Astrocyte (in vitro differentiated cells and primary cell): Measurements from ENCODE around the gene UVRAG. TPM values are rescaled to one million over a fixed set of nuclear protein-coding genes. Genes with fewer than 3 reads are reported as not detected.

Experiments used
- DNase-seq: peaks from one replicate; pipeline ENCODE4 v3.0.0-alpha.2; 2010; ENCODE audit warnings: low read depth
- FAIRE-seq: peaks from 2 replicates; lab custom pipeline; 2011; peaks lifted over from hg19 to GRCh38; lab: Jason Lieb, UNC
- H2AFZ ChIP-seq: 2 replicates; pipeline ENCODE4 v1.6.0; 2012; ENCODE audit warnings: low read depth, low read length, inconsistent platforms
- H3K27ac ChIP-seq: 2 replicates; pipeline ENCODE4 v1.5.1; 2011; ENCODE audit warnings: low read depth, low read length, inconsistent platforms
- H3K27me3 ChIP-seq: 2 replicates; pipeline ENCODE4 v1.6.0; 2011; ENCODE audit warnings: low read length, inconsistent platforms; ENCODE audit not compliant: insufficient read depth
- H3K36me3 ChIP-seq: 2 replicates; pipeline ENCODE4 v1.5.1; 2011; ENCODE audit warnings: low read length, inconsistent platforms; ENCODE audit not compliant: insufficient read depth
- H3K4me1 ChIP-seq: 2 replicates; pipeline ENCODE4 v1.5.1; 2011; ENCODE audit warnings: low read length, inconsistent platforms; ENCODE audit not compliant: insufficient read depth
- H3K4me2 ChIP-seq: 2 replicates; pipeline ENCODE4 v1.6.0; 2012; ENCODE audit warnings: low read length, inconsistent platforms
- H3K4me3 ChIP-seq: 2 replicates; pipeline ENCODE4 v1.5.1; 2011; ENCODE audit warnings: low read depth, mild to moderate bottlenecking, low read length, inconsistent platforms; ENCODE audit not compliant: insufficient read depth
- H3K79me2 ChIP-seq: 2 replicates; pipeline ENCODE4 v1.6.0; 2012; ENCODE audit warnings: mild to moderate bottlenecking, low read length, inconsistent platforms; ENCODE audit not compliant: insufficient read depth
- H3K9ac ChIP-seq: 2 replicates; pipeline ENCODE4 v1.6.0; 2012; ENCODE audit warnings: mild to moderate bottlenecking, low read length, inconsistent platforms
- H3K9me3 ChIP-seq: 2 replicates; pipeline ENCODE4 v1.5.1; 2012; ENCODE audit warnings: low read depth, mild to moderate bottlenecking, low read length, inconsistent platforms; ENCODE audit not compliant: insufficient read depth
- H4K20me1 ChIP-seq: 2 replicates; pipeline ENCODE4 v1.6.0; 2012; ENCODE audit warnings: low read length, inconsistent platforms; ENCODE audit not compliant: insufficient read depth
- H3K27ac Mint-ChIP-seq: one replicate; pipeline ENCODE4 v1.8.0; 2021; ENCODE audit warnings: mild to moderate bottlenecking, mixed read lengths; ENCODE audit not compliant: unreplicated experiment
- H3K27me3 Mint-ChIP-seq: one replicate; pipeline ENCODE4 v1.8.0; 2021; ENCODE audit warnings: low read depth, mixed read lengths; ENCODE audit not compliant: unreplicated experiment
- H3K36me3 Mint-ChIP-seq: one replicate; pipeline ENCODE4 v1.8.0; 2021; ENCODE audit warnings: low read depth, mixed read lengths; ENCODE audit not compliant: unreplicated experiment
- H3K4me1 Mint-ChIP-seq: one replicate; pipeline ENCODE4 v1.8.0; 2021; ENCODE audit warnings: low read depth, mixed read lengths; ENCODE audit not compliant: unreplicated experiment
- H3K4me3 Mint-ChIP-seq: one replicate; pipeline ENCODE4 v1.8.0; 2021; ENCODE audit warnings: mild to moderate bottlenecking, moderate library complexity, mixed read lengths; ENCODE audit not compliant: unreplicated experiment
- H3K9me3 Mint-ChIP-seq: one replicate; pipeline ENCODE4 v1.8.0; 2021; ENCODE audit warnings: mild to moderate bottlenecking, mixed read lengths; ENCODE audit not compliant: unreplicated experiment
- CTCF ChIP-seq: IDR thresholded peaks from 2 replicates; pipeline ENCODE4 v1.5.1; 2011; ENCODE audit warnings: low read depth, mild to moderate bottlenecking, inconsistent platforms, low read length, moderate library complexity; ENCODE audit not compliant: insufficient read depth
- EZH2 ChIP-seq: IDR thresholded peaks from 2 replicates; pipeline ENCODE4 v1.6.1; 2012; ENCODE audit warnings: mild to moderate bottlenecking, low read length, inconsistent platforms; ENCODE audit not compliant: insufficient read depth
- total RNA-seq: library from RNA; stranded (reverse); gene quantifications from 2 replicates; pipeline ENCODE4 v1.2.1, GENCODE V29; 2021

The UVRAG gene
- total RNA-seq, 1 donor from 2014 or later, result 15.3 TPM

- Mint-ChIP-seq H3K36me3 (no peaks in the 10 kb centered on the region), H3K27ac (no peak overlapping the region), H3K4me3 (no peak overlapping the region), H3K4me1 (peaks cover 5% of the 10 kb centered on the region), H3K9me3 (no peaks in the 10 kb centered on the region), H3K27me3 (no peaks in the 10 kb centered on the region)
- DNase-seq (no peak), FAIRE-seq (no peak)
- Histone ChIP-seq H3K36me3 (no peaks in the 10 kb centered on the region), H3K27me3 (no peaks in the 10 kb centered on the region), H4K20me1 (peaks cover 7% of the 10 kb centered on the region), H3K9me3 (no peaks in the 10 kb centered on the region), H3K9ac (no peak overlapping the region), H3K79me2 (peaks cover 13% of the 10 kb centered on the region), H3K4me2 (no peak overlapping the region), H2AFZ (no peak overlapping the region), H3K4me3 (no peak overlapping the region), H3K27ac (no peak overlapping the region), H3K4me1 (peaks cover 20% of the 10 kb centered on the region)
- no peak for TF ChIP-seq CTCF
- no peak for TF ChIP-seq EZH2
These were observed 3.5 kb upstream of the UVRAG start for GRCh38 chr11:75811485-75811884.

- Histone ChIP-seq H3K9ac (no peak overlapping the region), H3K27ac (no peak overlapping the region), H3K4me3 (no peak overlapping the region), H3K36me3 (no peaks in the 10 kb centered on the region), H3K9me3 (no peaks in the 10 kb centered on the region), H4K20me1 (peaks cover 16% of the 10 kb centered on the region), H2AFZ (no peak overlapping the region), H3K4me1 (peaks cover 25% of the 10 kb centered on the region), H3K4me2 (no peak overlapping the region), H3K27me3 (no peaks in the 10 kb centered on the region), H3K79me2 (peaks cover 24% of the 10 kb centered on the region)
- TF ChIP-seq EZH2, result no peak
- no peak for TF ChIP-seq CTCF
- Mint-ChIP-seq H3K4me1 (peaks cover 5% of the 10 kb centered on the region), H3K36me3 (no peaks in the 10 kb centered on the region), H3K27me3 (no peaks in the 10 kb centered on the region), H3K27ac (no peak overlapping the region), H3K9me3 (no peaks in the 10 kb centered on the region), H3K4me3 (no peak overlapping the region)
- DNase-seq, result no peak
- no peak for FAIRE-seq
These were observed 2.4 kb upstream of the UVRAG start for GRCh38 chr11:75812542-75813040.

- peaks cover 29% of the 10 kb centered on the region for H3K79me2 ChIP-seq
- DNase-seq, result no peak
- H3K36me3 Mint-ChIP-seq, result no peaks in the 10 kb centered on the region
- H3K4me3 Mint-ChIP-seq, result no peak overlapping the region
- TF ChIP-seq EZH2 (no peak), CTCF (no peak)
- H3K27ac Mint-ChIP-seq, result no peak overlapping the region
- peaks cover 16% of the 10 kb centered on the region for H4K20me1 ChIP-seq
- peaks cover 25% of the 10 kb centered on the region for H3K4me1 ChIP-seq
- no peaks in the 10 kb centered on the region for H3K36me3 ChIP-seq
- no peak overlapping the region for H2AFZ ChIP-seq
- no peak overlapping the region for H3K9ac ChIP-seq
- no peak for FAIRE-seq
- peak overlapping the region; percentile 96 for H3K4me2 ChIP-seq
- H3K9me3 ChIP-seq, result no peaks in the 10 kb centered on the region
- H3K27ac ChIP-seq, result no peak overlapping the region
- H3K27me3 Mint-ChIP-seq, result no peaks in the 10 kb centered on the region
- no peaks in the 10 kb centered on the region for H3K9me3 Mint-ChIP-seq
- H3K4me1 Mint-ChIP-seq, result peaks cover 5% of the 10 kb centered on the region
- no peaks in the 10 kb centered on the region for H3K27me3 ChIP-seq
- no peak overlapping the region for H3K4me3 ChIP-seq
These were observed 1.9 kb upstream of the UVRAG start for GRCh38 chr11:75813124-75813523.
